ENCODE measurements around the gene SLC27A1.

SLC27A1 gene

DNA sequence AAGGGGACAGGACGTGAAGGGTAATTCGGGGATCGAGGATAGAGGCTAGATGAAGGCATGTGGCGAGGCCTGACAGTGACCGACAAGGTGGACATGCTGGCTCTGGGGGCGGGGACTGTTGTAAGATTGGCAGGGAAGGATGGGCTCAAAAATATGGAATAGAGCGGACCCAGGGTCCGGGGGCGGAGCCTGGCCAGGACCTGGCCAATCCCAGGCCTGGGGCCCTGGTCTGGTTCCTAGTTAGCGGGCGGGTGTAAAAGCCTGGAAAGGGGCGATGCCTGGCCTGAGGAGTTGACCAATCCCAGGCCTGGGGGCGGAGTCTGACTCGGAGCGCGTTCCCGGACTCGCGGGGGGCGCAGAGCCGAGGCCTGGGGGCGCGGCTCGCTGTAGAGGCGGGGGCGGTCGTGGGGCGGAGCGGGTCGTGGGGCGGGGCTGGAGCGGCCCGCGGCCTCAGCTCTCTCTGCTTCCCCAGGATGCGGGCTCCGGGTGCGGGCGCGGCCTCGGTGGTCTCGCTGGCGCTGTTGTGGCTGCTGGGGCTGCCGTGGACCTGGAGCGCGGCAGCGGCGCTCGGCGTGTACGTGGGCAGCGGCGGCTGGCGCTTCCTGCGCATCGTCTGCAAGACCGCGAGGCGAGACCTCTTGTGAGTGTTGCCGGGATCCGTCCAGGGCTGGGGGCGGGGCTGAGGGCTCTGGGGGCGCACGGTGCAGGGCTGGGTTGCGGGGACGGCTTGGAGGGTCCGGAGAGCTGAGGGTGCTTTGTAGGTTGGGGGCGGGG, at the start of gene SLC27A1:
SLC27A1 (plus strand) TSS at position 457 of the 774 bp plus-strand sequence; CDS start at position 474, 17 bp downstream.
- peak; percentile 100 for DNase-seq (ENCODE audit: low spot score)

DNA sequence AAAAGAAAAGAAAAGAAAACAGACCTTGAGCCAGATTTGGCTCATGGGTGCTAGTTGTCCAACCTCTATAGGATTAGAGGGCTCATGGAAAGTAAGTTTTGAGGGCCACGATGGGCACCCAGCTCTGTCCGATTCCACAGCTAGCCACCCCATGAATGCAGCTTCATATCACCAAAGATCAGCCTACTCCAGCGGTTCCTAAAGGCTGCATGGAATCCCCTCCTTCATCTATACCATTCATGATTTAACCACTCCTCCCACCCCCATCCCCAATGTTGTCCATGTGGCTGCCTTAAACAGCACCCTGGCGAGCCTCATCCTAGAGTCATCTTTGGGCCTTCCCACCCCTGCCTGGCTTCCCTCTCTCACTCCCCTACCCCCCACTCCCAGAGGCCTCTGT, 48.4 kb upstream of the SLC27A1 start:
- DNase-seq (ENCODE audit: low spot score) = no peak

DNA sequence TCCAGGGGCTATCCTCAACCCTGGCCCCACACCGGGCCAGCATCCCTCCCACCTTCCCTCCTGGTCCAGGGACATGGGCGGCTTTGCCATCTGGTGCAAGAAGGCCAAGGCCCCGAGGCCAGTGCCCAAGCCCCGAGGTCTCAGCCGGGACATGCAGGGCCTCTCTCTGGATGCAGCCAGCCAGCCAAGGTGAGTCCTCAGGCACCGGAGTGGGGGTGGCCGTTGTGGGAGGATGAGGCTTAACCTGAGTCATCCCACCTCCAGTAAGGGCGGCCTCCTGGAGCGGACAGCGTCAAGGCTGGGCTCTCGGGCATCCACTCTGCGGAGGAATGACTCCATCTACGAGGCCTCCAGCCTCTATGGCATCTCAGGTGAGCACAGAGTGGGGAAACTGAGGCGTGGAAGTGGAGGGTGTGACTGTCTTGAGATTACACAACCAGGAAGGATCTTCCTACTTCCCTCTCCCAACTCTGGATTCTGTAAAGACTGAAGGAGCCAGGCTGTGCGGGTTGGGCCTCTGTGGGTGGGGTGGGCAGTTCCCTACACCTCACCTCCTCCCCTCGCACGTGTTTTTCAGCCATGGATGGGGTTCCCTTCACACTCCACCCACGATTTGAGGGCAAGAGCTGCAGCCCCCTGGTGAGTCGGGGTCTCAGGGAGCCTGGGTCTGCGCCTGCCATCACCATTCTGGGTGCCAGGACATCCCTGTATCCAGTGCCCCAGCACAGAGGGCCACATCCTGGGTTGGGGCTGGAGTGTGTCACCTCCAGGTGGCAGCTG, 46.7 kb upstream of the SLC27A1 start:
- DNase-seq (ENCODE audit: low spot score) = no peak

DNA sequence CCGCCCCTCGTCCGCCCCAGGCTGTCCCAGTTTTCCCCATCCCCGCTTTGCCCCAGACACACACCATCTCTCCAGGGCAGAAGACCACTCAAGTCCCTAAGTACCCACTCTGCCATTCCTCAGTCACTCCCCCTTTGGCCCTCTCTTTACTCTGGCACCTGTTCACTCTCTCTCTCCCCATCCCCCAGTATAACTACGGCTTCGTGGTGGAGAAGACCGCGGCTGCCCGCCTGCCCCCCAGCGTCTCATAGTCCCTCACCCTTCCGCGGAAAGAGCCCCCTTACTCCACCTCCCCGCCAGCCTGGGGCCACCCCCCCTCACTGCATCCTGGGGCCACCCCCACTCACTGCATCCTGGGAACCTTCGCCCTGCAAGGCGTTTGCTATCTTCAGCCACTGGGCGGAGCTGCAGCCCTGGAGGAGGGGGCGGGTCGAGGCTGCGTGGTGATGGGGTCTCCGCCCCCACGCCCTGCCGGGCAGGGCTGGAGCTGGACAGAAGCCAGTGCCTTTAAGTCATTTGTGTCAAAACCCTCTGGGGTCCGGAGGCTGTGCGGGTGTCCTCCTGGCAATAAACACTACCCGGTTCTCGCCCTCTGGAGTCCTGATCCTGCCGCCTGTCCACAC, 45.5 kb upstream of the SLC27A1 start:
- peak; percentile 50 for DNase-seq (ENCODE audit: low spot score)

DNA sequence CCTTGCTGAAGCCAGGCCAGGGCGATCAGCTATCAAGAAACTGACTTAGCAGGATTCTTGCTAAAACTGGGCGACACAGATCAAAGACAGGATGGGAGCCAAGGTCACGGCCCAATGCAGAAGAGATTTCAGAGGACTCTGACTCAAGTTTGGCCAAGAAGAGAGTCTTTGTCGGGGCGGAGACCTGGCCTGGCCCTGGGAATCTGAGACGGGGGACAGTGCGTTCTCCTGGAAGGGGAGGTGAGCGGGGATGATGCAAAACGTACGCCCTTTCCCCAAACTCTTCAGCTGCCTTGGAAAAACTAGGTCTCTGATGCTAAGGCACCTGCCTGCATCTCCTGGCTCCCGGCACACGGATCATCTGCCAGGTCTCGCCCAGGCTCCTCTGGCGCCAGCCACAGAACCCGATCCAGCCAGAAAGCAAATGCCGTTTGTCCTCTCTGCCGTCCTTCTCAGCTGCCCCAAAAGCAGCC, 40.6 kb upstream of the SLC27A1 start:
- DNase-seq (ENCODE audit: low spot score) = peak; percentile 64

DNA sequence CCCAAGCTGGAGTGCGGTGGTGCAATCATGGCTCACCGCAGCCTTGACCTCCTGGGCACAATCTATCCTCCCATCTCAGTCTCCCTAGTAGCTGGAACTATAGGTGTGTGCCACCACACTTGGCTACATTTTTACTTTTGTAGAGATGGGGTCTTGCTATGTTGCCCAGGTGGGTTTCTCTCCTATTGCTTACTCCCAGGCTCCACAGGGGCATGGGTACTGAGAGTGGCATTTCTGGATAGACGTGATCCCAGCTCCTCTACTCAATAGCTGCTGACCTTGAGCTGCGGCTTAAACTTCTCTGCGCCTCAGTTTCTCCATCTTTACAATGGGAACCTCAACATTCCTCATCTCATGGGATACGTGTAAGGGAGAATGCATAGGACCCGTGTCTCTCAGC, 38.9 kb upstream of the SLC27A1 start:
- DNase-seq (ENCODE audit: low spot score) = no peak

DNA sequence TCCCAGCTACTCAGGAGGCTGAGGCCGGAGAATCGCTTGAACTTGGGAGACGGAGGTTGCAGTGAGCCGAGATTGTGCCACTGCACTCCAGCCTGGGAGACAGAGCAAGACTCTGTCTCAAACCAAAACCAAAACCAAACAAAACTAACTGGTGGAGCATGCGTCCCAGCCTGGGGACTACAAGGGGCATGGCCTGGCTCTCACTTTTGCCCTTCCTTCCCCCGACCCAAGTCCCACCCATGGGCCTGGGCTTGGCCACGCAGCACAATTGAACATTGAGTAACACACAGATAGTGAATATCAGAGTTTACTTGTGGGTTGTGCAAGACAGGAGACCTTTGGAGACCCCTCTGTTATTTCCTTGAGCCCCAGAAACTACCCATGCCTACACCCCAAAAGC, 35.1 kb upstream of the SLC27A1 start:
- no peak for DNase-seq (ENCODE audit: low spot score)

DNA sequence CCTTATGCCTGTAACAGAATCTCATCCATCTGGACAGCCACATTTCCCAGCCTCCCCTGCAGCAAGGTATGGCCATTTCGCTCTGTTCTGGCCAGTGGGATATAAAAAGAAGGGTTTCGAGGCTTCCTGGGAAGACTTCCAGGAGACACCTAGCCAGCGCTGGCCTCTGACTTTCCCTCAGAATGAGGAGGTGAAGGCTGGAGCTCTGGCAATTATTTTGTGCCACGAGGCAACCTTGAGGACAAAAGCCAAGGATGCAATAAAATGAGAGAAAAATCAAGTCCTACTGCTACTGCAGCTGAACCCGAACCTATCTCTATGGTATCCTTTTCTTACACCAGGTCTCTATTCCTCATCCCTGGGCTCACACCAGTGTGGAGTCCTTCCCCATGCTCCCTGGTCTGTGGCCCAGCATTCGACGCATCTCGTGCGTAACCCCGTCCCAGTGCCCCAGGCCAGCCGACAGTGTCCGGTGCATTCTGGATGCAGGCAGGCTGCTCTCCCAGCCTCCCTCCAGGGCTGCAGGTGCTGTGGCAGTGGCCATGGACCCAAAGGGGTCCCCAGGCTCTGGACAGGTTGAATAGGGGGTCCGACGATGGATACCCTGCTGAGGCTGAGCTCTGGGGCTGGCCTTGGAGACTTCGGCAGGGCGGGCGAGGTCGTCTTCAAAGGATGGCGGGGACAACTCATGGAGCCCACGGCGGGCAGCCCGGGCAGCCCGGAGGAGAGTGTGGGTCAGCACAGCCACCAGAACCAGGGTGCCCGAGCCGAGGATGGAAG, 34.0 kb upstream of the SLC27A1 start:
- no peak for DNase-seq (ENCODE audit: low spot score)

DNA sequence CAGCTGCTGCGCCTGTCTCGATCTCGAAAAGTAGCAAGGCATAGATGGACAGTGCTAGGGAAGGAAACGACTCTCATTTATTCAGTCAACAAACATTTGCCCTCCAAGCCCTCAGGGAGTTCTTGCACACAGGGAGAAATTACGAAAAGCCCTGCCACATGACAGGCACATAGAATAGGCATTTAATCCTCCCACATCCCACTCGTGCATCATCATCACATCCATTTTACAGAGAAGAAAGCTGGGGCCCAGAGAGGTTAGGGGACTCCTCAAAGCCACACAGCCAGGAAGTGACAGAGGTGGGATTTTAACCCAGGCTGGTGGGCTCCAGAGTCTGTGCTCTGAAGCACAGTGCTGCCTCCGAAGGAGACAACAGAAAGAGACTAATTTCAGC, 33.5 kb upstream of the SLC27A1 start:
- DNase-seq (ENCODE audit: low spot score) = no peak

DNA sequence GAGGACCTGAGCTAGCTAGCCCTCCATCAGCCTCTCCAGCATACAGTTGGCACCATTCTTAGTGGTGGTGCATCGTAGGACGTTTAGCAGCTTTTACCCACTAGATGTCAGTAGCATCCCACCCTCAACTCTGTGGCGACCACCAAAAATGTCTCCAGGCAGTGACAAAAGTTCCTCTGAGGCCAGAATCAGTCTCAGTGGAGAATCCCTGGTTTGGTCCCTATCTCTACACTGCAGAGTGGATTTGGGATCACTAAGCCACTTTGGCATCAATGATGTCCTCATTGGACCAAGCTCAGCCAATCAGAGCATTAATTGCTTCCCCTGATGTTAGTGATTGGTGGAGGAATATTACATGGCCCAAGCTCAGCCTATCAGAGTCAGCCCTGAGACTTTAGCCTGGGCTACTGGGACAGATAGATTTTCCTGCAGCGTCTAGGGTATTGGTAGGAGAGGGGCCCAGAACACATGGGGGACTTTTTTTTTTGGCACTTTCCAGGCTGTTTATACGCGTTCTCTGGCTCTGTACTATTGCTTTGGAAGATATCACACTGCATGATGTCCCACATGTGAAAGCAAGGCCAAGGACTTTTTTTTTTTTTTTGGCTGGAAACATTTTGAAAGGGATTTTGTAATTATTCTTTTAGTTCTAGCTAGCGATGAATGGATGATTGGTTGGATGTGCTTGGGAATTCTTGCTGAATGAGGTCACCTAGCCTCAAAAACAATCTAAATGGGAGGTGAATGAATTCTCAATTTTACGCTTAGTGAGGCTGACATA, 28.9 kb upstream of the SLC27A1 start:
- peak; percentile 33 for DNase-seq (ENCODE audit: low spot score)

DNA sequence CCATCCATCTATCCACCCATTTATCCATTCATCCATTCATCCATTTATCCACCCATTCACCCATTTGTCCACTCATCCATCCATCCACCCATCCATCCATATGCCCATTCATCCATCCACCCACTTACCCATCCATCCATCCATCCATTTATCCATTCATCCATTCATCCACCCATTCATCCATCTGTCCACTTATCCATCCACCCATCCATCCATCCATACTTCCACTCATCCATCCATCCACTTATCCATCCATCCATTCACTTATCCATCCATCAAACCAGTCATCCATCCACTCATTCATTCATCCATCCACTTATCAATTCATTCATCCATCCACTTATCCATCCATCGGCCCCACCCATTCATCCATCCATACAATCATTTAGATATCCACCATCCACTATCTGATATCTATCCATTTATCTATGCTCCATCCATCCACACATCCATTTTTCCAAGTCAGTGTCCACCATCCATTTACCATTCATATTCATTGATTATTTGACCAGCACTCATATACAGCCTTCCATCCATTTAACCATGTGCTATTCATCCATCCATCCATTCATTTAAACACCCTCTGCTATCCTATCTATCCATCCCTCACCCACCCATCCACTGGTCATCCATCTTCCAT, 24.7 kb upstream of the SLC27A1 start:
- DNase-seq (ENCODE audit: low spot score) = no peak

DNA sequence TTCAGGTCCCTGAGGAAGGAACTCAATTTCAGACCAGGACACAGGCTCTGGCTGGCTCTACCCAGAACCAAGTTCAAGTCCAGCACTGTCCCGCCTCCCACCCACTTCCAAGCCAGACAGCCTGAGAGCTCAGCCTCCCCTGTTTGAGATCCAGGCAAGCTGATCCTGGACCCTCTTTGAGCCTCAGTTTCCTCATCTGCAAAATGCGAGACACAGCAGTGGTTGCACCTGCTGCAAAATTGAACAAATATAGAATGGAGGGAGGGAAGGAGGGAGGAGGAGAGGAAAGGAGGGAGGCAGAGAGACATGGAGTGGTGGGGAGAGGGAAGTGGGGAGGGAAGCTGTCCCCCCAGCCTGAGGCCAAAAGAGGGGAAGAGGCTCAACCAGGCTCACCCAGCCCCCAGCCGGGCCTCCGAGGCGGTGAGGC, 22.6 kb upstream of the SLC27A1 start:
- no peak for DNase-seq (ENCODE audit: low spot score)

DNA sequence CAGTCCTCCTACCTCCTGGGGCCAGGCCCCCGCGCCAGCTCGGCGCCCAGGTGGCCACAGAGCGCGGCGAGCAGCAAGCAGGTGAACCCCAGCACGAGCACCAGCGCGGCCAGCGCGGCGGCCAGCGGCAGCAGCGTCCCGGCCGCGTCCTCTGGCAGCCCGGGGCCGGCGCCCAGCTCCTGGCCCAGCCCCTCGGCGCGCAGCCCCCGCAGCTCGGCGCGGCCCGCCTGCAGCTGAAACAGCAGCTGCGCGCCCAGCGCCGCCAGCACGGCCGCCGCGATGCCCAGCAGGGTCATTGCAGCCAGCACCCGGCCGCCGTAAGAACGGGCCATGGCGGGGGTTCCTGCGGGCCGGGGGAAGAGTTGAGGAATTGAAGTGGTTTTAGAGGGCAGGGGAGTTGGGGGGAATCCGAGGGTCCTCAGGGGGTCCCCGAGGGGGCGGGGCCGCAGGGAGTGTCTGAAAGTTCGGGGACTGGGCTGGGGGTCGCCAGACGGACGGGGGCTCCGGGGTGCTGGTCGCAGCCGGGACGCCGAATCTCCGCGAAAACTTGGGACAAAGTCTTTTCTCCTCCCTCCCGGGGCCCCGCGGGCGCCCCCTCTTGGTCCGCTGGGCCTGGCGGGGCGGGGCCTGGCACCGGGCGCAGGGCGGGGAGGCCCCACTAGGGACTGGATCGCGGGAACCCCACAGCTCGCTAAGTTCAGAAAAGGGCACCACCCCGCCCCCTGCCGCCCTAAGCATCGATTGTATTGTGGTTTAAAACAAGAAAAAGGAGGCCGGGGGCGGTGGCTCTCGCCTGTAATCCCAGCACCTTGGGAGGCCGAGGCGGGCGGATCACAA, 22.0 kb upstream of the SLC27A1 start, which contains the start of gene TMEM221:
TMEM221 (minus strand) TSS at position 538 of the 837 bp plus-strand sequence; CDS start at position 332, 206 bp downstream.
- DNase-seq (ENCODE audit: low spot score) = peak; percentile 34

DNA sequence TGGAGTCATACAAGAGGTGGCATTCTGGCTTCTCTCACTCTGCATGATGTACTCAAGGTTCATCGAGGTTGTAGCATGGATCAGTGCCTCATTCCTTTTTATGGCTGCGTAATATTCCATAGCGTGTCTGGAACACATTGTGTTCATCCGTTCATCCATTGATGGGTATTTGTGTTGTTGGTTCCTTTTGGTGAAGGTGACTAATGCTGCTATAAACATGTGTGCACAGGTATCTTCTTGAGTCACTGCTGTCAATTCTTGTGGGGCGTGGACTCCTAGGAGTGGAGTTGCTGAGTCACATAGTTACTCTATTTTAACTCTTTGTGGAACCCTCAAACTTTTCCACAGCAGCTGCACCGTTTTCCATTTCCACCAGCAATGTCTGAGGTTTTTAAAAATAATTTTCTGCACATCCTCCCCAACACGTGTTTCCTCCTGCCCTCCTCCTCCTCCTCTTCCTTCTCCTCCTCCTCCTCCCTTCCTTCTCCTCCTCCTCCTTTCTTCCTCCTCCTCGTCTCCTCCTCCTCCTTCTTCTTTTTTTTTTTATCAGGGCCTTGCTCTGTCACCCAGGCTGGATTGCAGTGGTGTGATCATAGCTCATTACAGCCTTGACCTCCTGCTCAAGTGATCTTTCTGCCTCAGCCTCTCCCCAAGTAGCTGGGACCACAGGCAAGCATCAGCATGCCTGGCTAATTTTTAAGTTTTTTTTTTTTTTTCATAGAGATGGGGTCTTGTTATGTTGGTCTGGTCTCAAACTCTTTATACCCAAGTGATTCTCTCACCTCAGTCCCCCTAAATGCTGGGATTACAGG, 19.9 kb upstream of the SLC27A1 start:
- no peak for DNase-seq (ENCODE audit: low spot score)

DNA sequence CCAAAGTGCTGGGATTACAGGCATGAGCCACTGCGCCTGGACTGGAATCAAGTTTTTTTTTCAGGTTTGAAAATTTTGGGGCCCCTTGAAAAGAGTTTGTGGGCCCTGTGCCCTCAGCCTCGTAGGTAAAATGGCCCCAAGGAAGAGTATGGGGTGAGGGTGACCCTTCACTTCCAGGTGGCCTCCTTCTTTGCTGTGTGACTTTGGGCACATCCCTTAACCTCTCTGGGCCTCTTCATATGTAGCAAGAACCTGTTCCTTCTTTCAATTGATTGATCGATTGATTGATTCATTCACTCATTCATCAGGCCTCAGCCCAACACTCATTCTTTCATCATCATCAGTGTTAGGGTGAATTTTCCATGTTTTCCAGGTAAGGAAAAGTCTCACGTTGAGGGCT, 18.5 kb upstream of the SLC27A1 start:
- DNase-seq (ENCODE audit: low spot score) = no peak

DNA sequence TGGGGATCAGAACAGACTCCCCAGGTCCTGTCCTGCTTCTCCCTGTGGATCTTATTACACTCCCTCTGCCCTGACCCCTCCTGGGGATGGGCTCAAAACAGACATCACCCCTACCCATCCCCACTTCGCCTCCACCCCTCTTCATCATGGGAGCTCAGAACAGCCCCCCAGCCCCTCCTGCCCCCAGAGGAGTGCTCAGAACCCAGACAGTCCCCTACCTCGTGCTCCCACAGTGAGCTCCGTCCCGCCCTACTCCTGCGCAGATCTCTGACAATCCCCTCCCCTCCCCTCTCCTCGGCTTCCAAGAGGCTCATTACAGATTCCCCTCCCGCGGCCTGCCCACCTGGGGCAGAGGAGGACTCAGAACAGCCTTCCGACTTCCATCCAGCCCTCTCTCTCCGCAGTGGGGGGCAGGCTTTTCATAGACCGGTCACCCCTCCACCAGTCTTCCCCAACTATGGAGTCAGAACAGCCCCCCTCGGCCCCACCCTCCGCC, 15.7 kb upstream of the SLC27A1 start:
- DNase-seq (ENCODE audit: low spot score) = no peak

DNA sequence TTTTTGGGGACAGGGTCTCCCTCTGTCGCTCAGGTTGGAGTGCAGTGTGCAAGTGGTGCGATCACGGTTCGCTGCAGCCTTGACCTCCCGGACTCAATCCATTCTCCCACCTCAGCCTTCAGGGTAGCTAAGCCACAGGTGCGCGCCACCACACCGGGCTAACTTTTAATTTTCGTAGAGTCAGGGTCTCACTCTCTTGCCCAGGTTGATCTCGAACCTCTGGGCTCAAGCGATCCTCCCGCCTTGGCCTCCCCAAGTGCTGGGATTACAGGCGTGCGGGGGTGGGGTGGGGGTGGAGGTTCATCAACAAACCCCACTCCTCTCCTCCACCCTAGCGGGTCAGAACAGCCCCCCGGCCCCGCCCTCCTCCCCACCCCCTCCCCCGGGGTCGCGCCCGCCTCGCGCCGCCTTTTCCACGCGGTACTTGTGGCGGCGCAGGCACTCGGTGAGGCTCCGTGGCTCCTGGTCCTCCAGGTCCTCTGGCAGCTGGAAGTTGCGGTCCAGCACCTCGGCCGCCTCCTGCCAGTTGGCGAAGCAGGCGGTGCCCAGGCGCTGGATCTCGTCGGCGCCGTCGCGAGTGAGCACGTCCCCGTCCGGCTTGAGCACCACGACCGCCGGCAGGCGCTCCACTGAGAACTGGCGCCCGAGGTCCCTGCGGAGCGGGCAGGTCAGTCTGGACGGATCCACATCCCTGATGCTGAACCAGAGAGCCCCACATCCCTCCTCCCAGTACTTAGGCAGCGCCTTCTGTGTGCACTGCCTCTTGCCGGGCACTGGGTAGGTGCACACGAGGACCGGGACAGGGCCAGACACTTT, 14.8 kb upstream of the SLC27A1 start:
- no peak for DNase-seq (ENCODE audit: low spot score)

DNA sequence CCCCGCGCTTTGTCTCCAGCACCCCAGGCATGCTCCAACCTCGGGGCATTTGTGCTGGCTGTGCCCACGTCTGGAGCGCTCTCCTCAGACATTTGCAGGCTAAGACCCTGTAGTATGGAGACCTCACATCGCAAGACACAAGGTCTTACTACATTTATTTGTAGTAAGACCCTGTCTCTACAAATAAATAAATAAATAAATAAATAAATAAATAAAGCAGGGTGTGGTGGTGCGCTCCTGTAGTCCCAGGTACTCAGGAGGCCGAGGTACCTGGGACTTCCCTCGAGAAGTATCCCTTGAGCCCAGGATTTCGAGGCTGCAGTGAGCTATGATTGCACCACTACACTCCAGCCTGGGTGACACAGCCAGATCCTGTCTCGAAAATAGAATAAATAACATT, 14.2 kb upstream of the SLC27A1 start:
- no peak for DNase-seq (ENCODE audit: low spot score)
